22Rv1 (cell line): ENCODE measurements around the gene DOP1B.

Experiments
- H3K27ac ChIP-seq: fragments of 450-650 bp; 2 replicates; pipeline ENCODE4 v1.5.1; 2017
- ZFX ChIP-seq: fragments of 450-650 bp; IDR thresholded peaks from 2 replicates; pipeline ENCODE4 v1.6.1; 2017; ENCODE audit warnings: antibody characterized with exemption, borderline replicate concordance
- TF ChIP-seq, protein P1 (sequence below): fragments of 450-650 bp; IDR thresholded peaks from 2 replicates; pipeline ENCODE4 v1.5.1; 2017; ENCODE audit warnings: mild to moderate bottlenecking

DOP1B gene, protein sequence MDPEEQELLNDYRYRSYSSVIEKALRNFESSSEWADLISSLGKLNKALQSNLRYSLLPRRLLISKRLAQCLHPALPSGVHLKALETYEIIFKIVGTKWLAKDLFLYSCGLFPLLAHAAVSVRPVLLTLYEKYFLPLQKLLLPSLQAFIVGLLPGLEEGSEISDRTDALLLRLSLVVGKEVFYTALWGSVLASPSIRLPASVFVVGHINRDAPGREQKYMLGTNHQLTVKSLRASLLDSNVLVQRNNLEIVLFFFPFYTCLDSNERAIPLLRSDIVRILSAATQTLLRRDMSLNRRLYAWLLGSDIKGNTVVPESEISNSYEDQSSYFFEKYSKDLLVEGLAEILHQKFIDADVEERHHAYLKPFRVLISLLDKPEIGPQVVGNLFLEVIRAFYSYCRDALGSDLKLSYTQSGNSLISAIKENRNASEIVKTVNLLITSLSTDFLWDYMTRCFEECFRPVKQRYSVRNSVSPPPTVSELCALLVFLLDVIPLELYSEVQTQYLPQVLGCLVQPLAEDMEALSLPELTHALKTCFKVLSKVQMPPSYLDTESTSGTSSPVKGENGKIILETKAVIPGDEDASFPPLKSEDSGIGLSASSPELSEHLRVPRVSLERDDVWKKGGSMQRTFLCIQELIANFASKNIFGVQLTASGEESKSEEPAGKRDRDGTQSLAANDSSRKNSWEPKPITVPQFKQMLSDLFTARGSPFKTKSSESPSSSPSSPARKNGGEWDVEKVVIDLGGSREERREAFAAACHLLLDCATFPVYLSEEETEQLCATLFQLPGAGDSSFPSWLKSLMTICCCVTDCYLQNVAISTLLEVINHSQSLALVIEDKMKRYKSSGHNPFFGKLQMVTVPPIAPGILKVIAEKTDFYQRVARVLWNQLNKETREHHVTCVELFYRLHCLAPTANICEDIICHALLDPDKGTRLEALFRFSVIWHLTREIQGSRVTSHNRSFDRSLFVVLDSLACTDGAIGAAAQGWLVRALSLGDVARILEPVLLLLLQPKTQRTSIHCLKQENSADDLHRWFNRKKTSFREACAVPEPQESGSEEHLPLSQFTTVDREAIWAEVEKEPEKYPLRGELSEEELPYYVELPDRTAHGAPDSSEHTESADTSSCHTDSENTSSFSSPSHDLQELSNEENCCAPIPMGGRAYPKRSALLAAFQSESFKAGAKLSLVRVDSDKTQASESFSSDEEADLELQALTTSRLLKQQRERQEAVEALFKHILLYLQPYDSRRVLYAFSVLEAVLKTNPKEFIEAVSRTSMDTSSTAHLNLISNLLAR (N-terminal part only)

DNA sequence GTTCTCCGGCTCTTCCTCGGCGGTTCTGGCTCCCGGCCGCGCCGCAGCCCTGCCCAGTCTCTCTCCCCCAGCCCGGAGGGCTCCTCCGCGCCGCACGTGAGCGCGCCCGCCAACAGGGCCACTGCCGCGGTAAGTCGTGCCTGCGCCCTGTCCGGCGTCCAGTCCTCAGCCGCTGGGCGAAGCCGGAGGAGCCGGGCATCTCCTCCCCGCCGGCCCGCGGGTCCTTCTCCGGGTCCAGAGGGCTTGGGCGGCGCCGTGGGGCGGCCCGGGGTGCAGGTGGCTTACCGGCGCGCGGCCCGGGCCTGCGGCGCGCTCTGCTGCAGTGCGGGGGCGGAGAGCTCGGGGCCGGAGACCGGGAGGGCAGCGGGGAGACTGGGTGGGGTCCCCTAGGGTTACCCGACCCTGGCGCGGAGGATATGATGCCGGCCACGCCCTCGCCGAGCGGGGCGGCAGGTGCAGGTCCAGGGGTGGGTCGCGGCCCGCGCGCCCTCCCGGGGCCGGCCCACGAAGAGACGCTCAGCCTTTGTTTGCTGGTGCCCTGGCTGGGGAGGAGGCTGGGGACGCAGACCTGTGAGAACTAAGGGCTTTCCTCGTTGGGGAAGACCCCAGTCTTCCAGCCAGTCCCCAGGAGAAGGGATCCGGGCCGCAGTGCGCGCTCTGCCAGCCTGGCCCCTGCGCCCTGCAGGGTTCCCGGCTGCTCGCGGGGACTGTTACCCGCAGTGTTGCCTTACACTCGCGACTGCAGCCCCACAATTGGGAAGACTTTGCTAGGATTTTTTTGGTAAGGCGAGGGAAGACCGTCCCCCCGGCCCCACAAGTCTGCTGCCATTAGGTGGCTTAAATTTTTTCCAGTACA lies at the start of gene DOP1B:
TSS of gene DOP1B (plus strand) at position 10 of the 856 bp plus-strand sequence. CDS start 7,910 bp downstream, outside the sequence.
- H3K27ac ChIP-seq, result peak within 1 kb of the TSS; percentile 73

DNA sequence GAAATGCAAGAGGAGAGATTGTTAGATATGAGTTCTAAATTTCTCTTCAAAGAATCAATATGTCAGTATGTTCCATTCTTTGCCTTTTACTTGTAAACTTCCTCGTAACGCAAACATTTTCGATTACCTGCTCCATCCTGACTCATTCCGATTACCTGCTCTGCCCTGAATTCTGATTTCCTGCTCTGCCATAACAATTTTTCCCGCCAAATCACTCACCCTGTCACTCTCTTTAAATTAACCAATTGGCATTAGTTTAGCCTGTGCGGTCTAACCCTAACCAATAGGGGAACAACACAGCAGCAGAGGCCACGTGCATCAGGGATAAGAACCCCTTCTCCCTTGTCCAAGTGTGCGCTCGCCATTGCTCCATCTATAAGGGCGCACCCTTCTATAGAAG lies 46.8 kb upstream of the DOP1B start:
- TF ChIP-seq, protein P1, sequence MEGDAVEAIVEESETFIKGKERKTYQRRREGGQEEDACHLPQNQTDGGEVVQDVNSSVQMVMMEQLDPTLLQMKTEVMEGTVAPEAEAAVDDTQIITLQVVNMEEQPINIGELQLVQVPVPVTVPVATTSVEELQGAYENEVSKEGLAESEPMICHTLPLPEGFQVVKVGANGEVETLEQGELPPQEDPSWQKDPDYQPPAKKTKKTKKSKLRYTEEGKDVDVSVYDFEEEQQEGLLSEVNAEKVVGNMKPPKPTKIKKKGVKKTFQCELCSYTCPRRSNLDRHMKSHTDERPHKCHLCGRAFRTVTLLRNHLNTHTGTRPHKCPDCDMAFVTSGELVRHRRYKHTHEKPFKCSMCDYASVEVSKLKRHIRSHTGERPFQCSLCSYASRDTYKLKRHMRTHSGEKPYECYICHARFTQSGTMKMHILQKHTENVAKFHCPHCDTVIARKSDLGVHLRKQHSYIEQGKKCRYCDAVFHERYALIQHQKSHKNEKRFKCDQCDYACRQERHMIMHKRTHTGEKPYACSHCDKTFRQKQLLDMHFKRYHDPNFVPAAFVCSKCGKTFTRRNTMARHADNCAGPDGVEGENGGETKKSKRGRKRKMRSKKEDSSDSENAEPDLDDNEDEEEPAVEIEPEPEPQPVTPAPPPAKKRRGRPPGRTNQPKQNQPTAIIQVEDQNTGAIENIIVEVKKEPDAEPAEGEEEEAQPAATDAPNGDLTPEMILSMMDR, result no peak
- TF ChIP-seq ZFX, result no peak
- H3K27ac ChIP-seq, result no peak overlapping the region

More for the DNA sequence above, at the start of gene DOP1B:
- TF ChIP-seq, protein P1, result no peak
- no peak for TF ChIP-seq ZFX

DNA sequence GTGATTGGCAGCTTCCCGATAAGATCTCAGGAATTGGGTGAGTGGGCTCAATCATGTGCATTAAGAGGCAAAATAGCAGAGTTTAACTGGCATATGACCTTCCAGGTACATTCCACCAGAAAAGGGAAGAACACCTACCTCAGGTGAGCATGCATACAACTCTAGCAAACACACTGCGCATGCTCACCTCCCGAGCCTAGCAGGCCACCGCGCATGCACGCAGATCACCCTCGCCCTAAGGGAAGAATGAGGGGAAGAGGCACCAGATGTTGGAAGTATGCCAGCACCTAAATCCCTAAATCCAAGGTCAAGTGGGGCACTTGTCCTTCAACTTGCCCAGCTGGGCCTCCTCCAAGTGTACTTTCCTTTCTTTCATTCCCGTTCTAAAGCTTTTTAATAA lies 45.4 kb upstream of the DOP1B start:
- TF ChIP-seq, protein P1, result no peak
- TF ChIP-seq ZFX, result no peak
- no peak overlapping the region for H3K27ac ChIP-seq

DNA sequence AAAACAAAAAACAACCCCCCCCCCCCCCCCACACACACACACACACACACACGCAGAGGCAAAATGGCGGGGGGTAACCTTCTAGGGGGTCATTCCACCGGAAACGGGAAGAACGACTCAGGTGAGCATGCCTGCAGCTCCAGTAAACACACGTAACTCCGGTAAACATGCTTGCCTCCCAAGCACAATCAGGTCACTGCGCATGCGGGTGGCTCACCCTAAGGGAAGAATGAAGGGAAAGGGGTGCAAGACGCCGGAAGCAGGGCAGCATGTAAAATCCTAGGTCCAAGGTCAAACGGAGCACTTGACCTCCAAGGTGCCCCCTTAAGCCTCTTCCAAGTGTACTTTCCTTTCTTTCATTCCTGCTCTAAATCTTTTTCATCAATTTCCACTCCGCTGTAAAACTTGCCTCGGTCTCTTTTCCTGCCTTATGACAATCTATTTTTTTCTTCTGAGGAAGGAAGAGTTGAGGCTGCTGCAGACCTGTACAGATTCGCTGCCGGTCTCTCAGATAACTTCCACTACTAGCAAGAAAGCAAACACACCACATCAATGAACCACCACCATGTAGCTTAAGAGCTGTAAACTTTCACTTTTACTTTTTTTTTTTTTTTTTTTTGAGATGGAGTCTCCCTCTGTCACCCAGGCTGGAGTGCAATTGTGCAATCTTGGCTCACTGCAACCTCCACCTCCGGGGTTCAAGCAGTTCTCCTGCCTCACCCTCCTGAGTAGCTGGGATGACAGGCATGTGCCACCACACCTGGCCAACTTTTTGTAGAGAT lies 42.8 kb upstream of the DOP1B start:
- no peak for TF ChIP-seq ZFX
- TF ChIP-seq, protein P1, result no peak
- H3K27ac ChIP-seq, result peak overlapping the region; percentile 26; the same call in 1 of the 2 replicates

DNA sequence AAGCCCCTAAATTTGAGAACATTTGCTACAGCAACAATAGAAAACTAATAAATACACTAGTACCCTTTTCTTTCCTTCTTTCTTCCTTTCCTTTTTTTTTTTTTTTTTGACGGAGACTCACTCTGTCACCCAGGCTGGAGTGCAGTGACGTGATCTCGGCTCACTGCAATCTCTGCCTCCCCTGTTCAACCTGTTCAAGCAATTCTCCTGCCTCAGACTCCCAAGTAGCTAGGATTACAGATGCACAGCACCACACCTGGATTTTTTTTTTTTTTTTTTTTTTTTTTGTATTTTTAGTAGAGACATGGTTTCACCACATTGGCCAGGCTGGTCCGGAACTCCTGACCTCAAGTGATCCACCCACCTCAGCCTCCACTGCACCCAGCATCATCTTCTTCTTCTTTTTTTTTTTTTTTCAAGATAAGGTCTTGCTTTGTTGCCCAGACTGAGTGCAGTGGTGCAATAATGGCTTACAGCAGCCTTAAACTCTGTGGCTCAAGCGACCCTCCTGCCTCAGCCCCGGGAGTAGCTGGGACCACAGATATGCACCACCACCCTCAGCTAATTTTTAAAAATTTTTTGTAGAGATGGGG lies 41.4 kb upstream of the DOP1B start:
- TF ChIP-seq ZFX, result no peak
- TF ChIP-seq, protein P1, result no peak
- H3K27ac ChIP-seq, result no peak overlapping the region
